ENCODE results near the gene ACKR2.
A peak's percentile ranks its signal among the peaks of the same experiment; 100 is the strongest.

ACKR2 gene

GRCh38 chr3:42898896-42899675 is 89.8 kb downstream of the ACKR2 start:
- H3K79me1 ChIP-seq (ENCODE audit: low read length), result no peaks in the 10 kb centered on the region
- H3K9me3 ChIP-seq (ENCODE audit: insufficient read depth, low read depth, low read length), result no peaks in the 10 kb centered on the region
- DNase-seq, result peak in 1 of 2 donors; percentile 38
- H3K23ac ChIP-seq (ENCODE audit: low read length), result no peak overlapping the region
- H4K8ac ChIP-seq (ENCODE audit: low read depth, low read length), result no peak overlapping the region
- H3K36me3 ChIP-seq (ENCODE audit: control insufficient read depth in 1 of 2, insufficient read depth in 2 of 2, low read length in 2 of 2), result no peaks in the 10 kb centered on the region
- no peak overlapping the region for H4K91ac ChIP-seq (ENCODE audit: low read depth, low read length)
- no peak overlapping the region for H2BK120ac ChIP-seq (ENCODE audit: insufficient read depth, low read length, poor library complexity)
- no peak overlapping the region for H3K4me2 ChIP-seq (ENCODE audit: low read length)
- H3K27me3 ChIP-seq (ENCODE audit: insufficient read depth, low read length), result no peaks in the 10 kb centered on the region
- no peaks in the 10 kb centered on the region for H3K4me1 ChIP-seq (ENCODE audit: control insufficient read depth in 1 of 2, insufficient read depth in 2 of 2, low read length in 2 of 2)
- H3K4me3 ChIP-seq (ENCODE audit: low read depth, low read length), result no peak overlapping the region
- H3K9ac ChIP-seq (ENCODE audit: low read length), result no peak overlapping the region
- H2BK5ac ChIP-seq (ENCODE audit: low read depth, low read length, poor library complexity), result no peak overlapping the region
- H3K4ac ChIP-seq (ENCODE audit: low read depth, low read length), result no peak overlapping the region
- H3K79me2 ChIP-seq (ENCODE audit: control insufficient read depth, insufficient read depth, low read length, poor library complexity), result no peaks in the 10 kb centered on the region
- H2AK5ac ChIP-seq (ENCODE audit: low read length), result no peak overlapping the region
- H2BK12ac ChIP-seq (ENCODE audit: low read length), result no peak overlapping the region
- H2AFZ ChIP-seq (ENCODE audit: insufficient read depth, low read length, poor library complexity), result no peak overlapping the region
- no peak overlapping the region for H4K12ac ChIP-seq (ENCODE audit: low read depth, low read length)
- no peak overlapping the region for H3K18ac ChIP-seq (ENCODE audit: low read length)
- no peak overlapping the region for H3K27ac ChIP-seq (ENCODE audit: low read depth, low read length)
- H3K14ac ChIP-seq (ENCODE audit: low read length), result no peak overlapping the region

- Histone ChIP-seq H4K8ac (ENCODE audit: low read depth, low read length) (no peak overlapping the region), H3K79me2 (ENCODE audit: control insufficient read depth, insufficient read depth, low read length, poor library complexity) (no peaks in the 10 kb centered on the region), H3K4me3 (ENCODE audit: low read depth, low read length) (no peak overlapping the region), H3K27ac (ENCODE audit: low read depth, low read length) (peak overlapping the region; percentile 16), H3K14ac (ENCODE audit: low read length) (no peak overlapping the region), H4K91ac (ENCODE audit: low read depth, low read length) (peak overlapping the region; percentile 34), H2AFZ (ENCODE audit: insufficient read depth, low read length, poor library complexity) (no peak overlapping the region), H3K18ac (ENCODE audit: low read length) (no peak overlapping the region), H3K27me3 (ENCODE audit: insufficient read depth, low read length) (no peaks in the 10 kb centered on the region), H3K23ac (ENCODE audit: low read length) (no peak overlapping the region), H3K4me1 (ENCODE audit: control insufficient read depth in 1 of 2, insufficient read depth in 2 of 2, low read length in 2 of 2) (no peaks in the 10 kb centered on the region), H3K9me3 (ENCODE audit: insufficient read depth, low read depth, low read length) (no peaks in the 10 kb centered on the region), H3K9ac (ENCODE audit: low read length) (no peak overlapping the region), H3K4ac (ENCODE audit: low read depth, low read length) (no peak overlapping the region), H3K36me3 (ENCODE audit: control insufficient read depth in 1 of 2, insufficient read depth in 2 of 2, low read length in 2 of 2) (no peaks in the 10 kb centered on the region), H2BK12ac (ENCODE audit: low read length) (no peak overlapping the region), H2AK5ac (ENCODE audit: low read length) (no peak overlapping the region), H3K79me1 (ENCODE audit: low read length) (no peaks in the 10 kb centered on the region), H3K4me2 (ENCODE audit: low read length) (no peak overlapping the region), H2BK120ac (ENCODE audit: insufficient read depth, low read length, poor library complexity) (peak overlapping the region; percentile 40), H4K12ac (ENCODE audit: low read depth, low read length) (no peak overlapping the region), H2BK5ac (ENCODE audit: low read depth, low read length, poor library complexity) (no peak overlapping the region)
- peak; percentile 82 to 94 for DNase-seq
- no CpG with 5 or more reads among the region's 8 CpGs for WGBS (ENCODE audit: extremely low coverage, insufficient coverage, insufficient read length)
Measured at GRCh38 chr3:42900226-42901072, 91.2 kb downstream of the ACKR2 start.

GRCh38 chr3:42901073-42901415 is 91.8 kb downstream of the ACKR2 start:
- H3K18ac ChIP-seq (ENCODE audit: low read length), result no peak overlapping the region
- no peaks in the 10 kb centered on the region for H3K36me3 ChIP-seq (ENCODE audit: control insufficient read depth in 1 of 2, insufficient read depth in 2 of 2, low read length in 2 of 2)
- no peak overlapping the region for H3K4me2 ChIP-seq (ENCODE audit: low read length)
- H3K79me2 ChIP-seq (ENCODE audit: control insufficient read depth, insufficient read depth, low read length, poor library complexity), result no peaks in the 10 kb centered on the region
- no peak overlapping the region for H4K12ac ChIP-seq (ENCODE audit: low read depth, low read length)
- no peak overlapping the region for H2BK12ac ChIP-seq (ENCODE audit: low read length)
- no peak overlapping the region for H4K91ac ChIP-seq (ENCODE audit: low read depth, low read length)
- H3K4me3 ChIP-seq (ENCODE audit: low read depth, low read length), result no peak overlapping the region
- no CpG with 5 or more reads among the region's 3 CpGs for WGBS (ENCODE audit: extremely low coverage, insufficient coverage, insufficient read length)
- no peaks in the 10 kb centered on the region for H3K79me1 ChIP-seq (ENCODE audit: low read length)
- no peaks in the 10 kb centered on the region for H3K27me3 ChIP-seq (ENCODE audit: insufficient read depth, low read length)
- H2AFZ ChIP-seq (ENCODE audit: insufficient read depth, low read length, poor library complexity), result no peak overlapping the region
- no peak overlapping the region for H2AK5ac ChIP-seq (ENCODE audit: low read length)
- H2BK5ac ChIP-seq (ENCODE audit: low read depth, low read length, poor library complexity), result no peak overlapping the region
- H3K14ac ChIP-seq (ENCODE audit: low read length), result no peak overlapping the region
- H3K4ac ChIP-seq (ENCODE audit: low read depth, low read length), result no peak overlapping the region
- H3K27ac ChIP-seq (ENCODE audit: low read depth, low read length), result no peak overlapping the region
- H3K23ac ChIP-seq (ENCODE audit: low read length), result no peak overlapping the region
- H4K8ac ChIP-seq (ENCODE audit: low read depth, low read length), result no peak overlapping the region
- no peak overlapping the region for H2BK120ac ChIP-seq (ENCODE audit: insufficient read depth, low read length, poor library complexity)
- no peaks in the 10 kb centered on the region for H3K4me1 ChIP-seq (ENCODE audit: control insufficient read depth in 1 of 2, insufficient read depth in 2 of 2, low read length in 2 of 2)
- DNase-seq, result peak in 1 of 2 donors; percentile 49
- H3K9me3 ChIP-seq (ENCODE audit: insufficient read depth, low read depth, low read length), result peaks cover 1% of the 10 kb centered on the region
- H3K9ac ChIP-seq (ENCODE audit: low read length), result no peak overlapping the region

GRCh38 chr3:42902257-42902656 is 93.0 kb downstream of the ACKR2 start:
- Histone ChIP-seq H2BK120ac (ENCODE audit: insufficient read depth, low read length, poor library complexity) (no peak overlapping the region), H3K4me3 (ENCODE audit: low read depth, low read length) (no peak overlapping the region), H2BK5ac (ENCODE audit: low read depth, low read length, poor library complexity) (no peak overlapping the region), H2AFZ (ENCODE audit: insufficient read depth, low read length, poor library complexity) (no peak overlapping the region), H3K14ac (ENCODE audit: low read length) (no peak overlapping the region), H3K4me1 (ENCODE audit: control insufficient read depth in 1 of 2, insufficient read depth in 2 of 2, low read length in 2 of 2) (peaks cover 0 to 2% of the 10 kb centered on the region in 2 experiments), H3K18ac (ENCODE audit: low read length) (no peak overlapping the region), H3K23ac (ENCODE audit: low read length) (no peak overlapping the region), H4K91ac (ENCODE audit: low read depth, low read length) (no peak overlapping the region), H3K4me2 (ENCODE audit: low read length) (no peak overlapping the region), H2BK12ac (ENCODE audit: low read length) (no peak overlapping the region), H3K4ac (ENCODE audit: low read depth, low read length) (no peak overlapping the region), H3K27me3 (ENCODE audit: insufficient read depth, low read length) (no peaks in the 10 kb centered on the region), H3K9me3 (ENCODE audit: insufficient read depth, low read depth, low read length) (peaks cover 1% of the 10 kb centered on the region), H2AK5ac (ENCODE audit: low read length) (no peak overlapping the region), H3K79me2 (ENCODE audit: control insufficient read depth, insufficient read depth, low read length, poor library complexity) (no peaks in the 10 kb centered on the region), H3K36me3 (ENCODE audit: control insufficient read depth in 1 of 2, insufficient read depth in 2 of 2, low read length in 2 of 2) (no peaks in the 10 kb centered on the region), H4K8ac (ENCODE audit: low read depth, low read length) (no peak overlapping the region), H3K9ac (ENCODE audit: low read length) (no peak overlapping the region), H3K79me1 (ENCODE audit: low read length) (no peaks in the 10 kb centered on the region), H4K12ac (ENCODE audit: low read depth, low read length) (no peak overlapping the region), H3K27ac (ENCODE audit: low read depth, low read length) (no peak overlapping the region)
- WGBS (ENCODE audit: extremely low coverage, insufficient coverage, insufficient read length), result no CpG with 5 or more reads among the region's 2 CpGs
- DNase-seq, result no peak
